NCI-H146 (cell line): Measurements from ENCODE around the gene CALML6.
"Not testable (repeated sequence)": the region's sequence is repeated elsewhere in the genome, so short reads cannot be mapped to it uniquely, and the experiment has no call there.

ENCODE experiments used
- DNase-seq: peaks from one replicate; lab custom pipeline; 2025; lab: John Stamatoyannopoulos, UW

The CALML6 gene

DNA sequence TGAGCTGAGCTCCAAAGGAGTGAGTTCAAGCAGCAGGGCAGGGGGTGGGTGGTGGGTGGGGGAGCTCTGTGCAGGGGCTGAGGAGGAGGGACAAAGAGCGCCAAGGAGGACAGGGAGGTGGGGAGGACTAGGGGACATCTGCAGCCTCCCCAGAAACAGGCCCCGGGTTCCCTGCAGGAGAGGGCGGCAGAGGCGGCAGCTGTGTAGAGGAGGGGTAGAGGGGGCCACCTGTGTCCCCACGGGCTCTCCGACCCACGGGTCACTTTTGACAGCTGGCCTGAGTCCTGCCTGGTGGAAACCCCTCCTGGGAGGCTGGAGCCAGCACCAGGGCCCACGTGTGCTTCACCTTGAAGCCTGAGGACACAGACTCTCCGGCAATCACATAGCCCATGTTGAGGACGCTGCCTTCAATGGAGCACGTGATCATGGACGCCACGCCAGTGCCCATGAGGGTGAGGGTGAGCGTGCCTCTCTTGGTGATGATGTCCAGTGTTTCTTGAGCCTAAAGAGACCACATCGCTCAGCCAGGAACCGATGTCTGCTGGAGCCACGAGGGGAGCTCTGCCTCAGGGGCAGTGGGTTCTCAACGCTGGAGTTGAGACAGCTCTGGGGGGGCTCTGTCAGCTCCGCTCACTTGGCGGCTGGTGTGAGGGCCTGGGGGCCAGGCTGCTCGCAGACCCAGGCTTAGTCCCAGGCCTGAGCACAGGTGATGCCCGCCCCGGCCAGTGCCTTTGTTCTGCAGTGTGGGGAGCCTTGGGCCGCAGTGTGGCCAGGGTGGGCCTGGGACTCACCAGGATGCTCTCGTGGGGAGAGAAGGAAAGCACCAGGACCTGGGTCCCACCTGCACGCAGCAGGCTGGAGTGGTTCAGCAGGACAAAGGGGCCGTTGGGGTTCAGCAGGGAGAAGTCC, 10.6 kb downstream of the CALML6 start:
- DNase-seq, result no peak

DNA sequence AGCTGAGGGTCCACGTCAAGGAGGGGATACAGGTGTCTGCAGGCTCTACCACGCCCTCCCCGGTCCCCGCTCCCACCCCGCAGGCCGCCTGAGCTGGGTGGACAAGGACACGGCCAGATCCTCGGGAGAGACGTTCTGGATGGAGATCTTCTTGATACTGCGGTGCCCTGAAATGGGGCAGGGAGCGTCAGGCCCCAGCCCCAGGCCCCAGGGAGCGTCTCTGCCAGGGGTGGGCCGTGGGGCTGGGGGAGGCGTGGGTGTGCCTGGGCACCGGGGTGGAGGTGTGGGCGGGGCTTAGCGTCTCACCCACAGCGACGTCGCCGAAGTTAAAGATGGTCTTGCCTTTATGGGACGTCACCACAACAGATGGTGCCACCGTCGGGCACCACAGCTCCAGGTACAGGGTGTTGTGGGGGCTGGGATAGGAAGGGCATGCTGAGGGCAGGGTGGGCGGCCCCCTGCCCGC, 11.3 kb downstream of the CALML6 start:
- DNase-seq, result no peak

DNA sequence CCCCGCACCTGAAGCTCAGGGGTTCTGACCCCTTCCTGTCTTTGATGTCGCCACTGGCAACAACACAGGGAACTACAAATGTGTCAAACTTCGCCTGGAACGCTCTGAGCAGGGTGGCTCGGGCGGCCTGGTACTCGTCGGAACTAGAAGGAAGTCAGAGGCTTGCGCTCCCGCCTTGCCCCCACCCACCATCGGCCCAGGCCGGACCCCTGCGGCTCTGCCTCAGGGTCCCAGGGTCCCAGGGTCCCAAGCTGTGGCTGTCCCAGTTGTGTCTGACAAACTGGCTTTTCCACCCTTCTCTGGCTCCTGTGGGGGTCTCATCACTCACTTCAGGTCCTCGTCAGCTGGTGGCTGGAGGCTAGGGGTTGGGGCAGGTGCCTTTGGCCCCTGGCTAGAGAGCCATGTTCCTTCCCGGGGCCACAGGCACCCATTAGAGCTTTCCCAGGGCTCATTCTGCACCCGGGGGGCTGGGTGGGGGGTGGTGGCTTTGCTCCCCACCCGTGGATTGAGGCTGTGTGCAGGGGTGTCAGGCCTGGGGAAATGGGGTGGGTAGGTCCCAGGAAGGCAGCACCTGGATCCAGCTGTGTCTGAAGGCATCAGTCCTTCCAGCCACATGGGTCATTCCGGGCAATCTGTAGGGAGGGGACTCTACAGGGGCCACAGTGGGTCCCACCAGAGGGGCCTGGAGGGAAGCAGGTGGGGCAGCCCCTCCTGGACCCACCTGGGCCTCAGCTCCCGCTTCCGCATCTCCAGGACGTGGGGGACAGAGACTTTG, 12.0 kb downstream of the CALML6 start:
- DNase-seq, result no peak

DNA sequence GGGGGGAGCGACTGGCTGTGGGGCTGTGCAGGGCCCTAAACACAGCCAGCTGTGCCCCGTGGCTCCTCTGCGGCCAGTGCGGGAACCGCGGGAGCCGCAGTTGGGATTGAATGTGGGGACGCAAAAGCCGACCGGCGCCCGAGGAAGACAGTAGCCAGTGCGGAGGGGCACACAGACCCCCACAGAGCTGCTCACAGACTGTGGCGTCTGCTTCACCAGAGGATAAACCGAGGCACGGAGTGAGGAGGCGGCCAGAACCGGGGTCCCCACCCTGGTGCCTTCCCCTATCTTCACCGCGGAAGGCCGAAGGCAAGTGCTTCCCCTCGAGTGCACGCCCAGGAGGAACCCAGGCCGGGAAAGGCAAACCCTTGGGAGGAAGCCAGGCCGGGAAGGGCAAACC, 12.7 kb downstream of the CALML6 start:
- DNase-seq, result no peak

DNA sequence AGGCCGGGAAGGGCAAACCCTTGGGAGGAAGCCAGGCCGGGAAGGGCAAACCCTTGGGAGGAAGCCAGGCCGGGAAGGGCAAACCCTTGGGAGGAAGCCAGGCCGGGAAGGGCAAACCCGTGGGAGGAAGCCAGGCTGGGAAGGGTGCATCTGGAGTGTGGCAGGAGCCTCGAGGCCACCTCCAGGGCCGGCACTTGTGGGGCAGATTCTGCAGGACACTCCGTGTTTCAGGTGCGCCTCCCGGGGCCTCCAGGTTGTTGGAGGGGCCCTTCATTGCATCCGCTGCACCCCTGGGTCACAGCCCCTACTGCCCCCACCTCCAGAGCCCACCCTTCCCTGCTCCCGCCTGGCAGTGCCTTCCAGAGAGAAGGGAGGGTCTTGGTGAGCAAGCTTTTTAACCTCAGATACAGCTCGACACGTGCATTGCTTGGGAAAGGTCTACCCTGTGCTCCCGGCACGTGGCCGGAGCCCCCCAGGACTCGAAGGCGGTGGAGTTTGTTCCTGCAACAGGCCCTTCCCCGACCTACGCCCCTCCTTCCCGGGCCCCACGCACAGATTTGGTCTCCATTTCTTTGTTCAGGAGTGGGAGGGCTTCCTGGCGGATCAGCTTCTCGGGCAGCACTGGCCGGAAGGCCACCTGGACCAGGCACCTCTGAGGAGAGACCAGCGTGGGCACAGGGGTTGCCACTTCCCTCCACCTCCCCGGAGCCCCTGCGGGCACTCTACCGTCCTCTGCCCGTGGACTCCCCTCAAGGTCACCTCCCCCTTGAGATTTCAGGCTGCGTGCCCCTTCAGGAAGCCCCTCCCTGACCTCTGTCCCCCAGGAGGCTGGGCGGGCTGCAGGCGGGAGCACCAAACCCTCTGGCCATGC, 13.4 kb downstream of the CALML6 start:
- DNase-seq, result no peak

DNA sequence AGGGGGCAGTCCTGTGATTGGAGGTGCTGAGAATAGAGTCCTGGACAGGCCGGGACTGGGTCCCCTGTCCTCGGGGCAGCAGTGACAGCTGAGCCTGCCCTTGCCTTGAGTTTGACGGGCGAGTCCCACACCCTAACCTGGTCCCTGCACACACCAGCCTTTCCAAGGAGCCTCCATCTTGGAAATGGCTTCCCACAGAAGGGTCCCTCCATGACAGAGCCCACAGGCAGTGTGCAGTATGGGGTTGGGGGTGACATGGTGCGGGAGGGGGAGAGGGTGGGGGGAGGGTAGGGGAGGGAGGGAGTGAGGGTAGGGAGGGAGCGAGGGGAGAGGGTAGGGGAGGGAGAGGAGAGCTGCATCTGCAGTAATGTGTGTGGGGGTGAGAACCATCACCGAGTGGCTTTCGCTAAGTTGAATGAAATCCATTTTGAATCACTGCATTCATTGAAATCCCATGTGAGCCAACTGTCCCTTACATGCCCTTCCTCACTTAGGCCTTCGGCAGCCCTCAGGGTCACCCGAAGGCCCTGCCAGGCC, 14.1 kb downstream of the CALML6 start:
- no peak for DNase-seq

DNA sequence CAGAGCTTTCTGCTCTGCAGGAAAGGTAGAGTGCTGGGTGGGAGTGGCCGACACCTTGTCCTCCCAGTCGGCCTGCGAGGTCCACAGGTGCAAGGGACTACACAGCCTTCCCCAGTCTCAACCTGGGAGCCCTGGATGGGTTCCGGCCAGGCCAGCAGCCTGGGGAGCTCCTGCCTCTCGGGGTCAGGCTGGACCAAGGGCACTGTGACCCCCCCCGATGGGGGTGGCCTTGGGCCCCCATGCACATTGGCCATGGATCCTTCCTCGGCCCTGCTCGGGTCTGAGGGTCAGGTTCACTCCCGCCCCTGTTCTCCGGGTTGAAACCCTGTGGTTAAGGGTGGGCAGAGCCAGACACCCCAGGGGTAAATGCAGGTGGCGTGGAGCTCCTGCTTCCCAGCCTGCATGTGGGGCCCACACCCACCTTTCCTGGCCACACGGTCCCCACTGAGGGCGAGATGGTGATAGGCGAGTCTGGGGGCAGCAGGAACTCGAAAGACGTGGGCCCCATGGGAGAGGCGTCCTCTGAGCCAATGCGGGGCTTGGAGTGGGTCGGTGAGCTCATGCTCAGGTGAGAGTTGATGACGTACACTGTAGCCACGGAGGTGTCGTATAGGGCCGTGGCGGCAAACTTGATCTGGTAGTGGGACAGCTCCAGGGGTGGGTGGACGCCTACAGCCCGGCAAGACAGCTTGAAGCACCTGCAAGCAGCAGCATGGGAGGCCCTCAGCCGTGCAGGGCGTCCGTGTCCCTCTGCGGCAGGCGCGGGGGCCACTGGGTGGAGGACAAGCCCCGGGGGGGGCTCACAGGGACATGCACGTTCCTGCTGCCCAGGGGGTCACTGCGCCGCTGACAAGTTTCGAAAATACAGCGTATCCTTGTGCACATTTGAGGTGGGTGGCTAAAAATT, 14.8 kb downstream of the CALML6 start:
- DNase-seq, result no peak

DNA sequence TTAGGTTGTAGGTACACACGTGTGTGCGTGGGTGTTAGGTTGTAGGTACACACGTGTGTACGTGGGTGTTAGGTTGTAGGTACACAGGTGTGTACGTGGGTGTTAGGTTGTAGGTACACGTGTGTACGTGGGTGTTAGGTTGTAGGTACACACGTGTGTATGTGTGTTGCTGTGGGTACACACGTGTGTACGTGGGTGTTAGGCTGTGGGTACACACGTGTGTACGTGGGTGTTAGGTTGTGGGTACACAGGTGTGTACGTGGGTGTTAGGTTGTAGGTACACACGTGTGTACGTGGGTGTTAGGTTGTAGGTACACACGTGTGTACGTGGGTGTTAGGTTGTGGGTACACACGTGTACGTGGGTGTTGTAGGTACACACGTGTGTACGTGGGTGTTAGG, 19.8 kb downstream of the CALML6 start:
- DNase-seq, result not testable (repeated sequence)

DNA sequence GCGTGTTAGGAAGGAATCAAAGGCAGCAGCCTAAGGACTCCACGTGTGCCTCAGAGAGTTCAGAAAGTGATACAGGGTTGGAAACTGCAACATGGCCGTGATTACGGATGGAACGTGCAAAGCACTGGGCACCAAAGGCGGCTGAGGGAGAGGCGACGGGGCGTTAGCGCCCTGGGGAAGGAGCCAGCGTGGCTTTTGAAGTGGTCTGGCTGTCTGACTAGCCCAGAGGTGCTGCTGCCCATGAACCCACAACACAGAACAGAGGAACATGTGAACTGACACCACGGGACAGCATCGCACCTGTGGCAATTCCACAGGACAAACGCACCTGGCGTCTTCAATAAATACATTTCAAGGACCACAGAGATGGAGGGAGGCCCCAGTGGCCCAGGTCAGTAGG, 22.0 kb downstream of the CALML6 start:
- no peak for DNase-seq

DNA sequence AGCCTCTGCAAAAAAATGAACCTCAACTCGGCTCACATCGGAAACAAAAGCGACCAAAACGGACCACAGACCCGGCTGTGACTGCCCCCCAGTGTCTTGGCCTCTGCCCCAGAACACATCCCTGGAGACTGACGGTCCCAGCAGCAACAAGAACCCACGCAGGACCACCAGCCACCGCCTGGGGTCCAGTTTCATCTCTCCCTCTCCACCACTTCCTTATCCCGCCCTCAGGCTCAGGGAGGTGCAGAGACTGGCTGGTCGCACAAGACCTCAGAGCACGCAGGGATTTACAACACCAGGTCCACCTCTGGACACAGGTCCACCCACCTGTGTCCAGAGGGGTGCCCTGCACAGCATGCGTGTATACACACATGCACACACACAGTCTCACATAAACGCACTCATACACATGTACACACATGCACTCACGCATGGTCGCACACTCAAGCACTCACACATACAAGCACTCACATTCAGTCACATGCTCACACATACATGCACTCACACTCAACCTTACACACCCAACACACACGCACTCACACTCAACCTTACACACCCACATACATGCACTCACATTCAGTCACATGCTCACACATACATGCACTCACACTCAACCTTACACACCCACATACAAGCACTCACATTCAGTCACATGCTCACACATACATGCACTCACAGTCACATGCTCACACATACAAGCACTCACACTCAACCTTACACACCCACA, 22.7 kb downstream of the CALML6 start:
- no peak for DNase-seq

DNA sequence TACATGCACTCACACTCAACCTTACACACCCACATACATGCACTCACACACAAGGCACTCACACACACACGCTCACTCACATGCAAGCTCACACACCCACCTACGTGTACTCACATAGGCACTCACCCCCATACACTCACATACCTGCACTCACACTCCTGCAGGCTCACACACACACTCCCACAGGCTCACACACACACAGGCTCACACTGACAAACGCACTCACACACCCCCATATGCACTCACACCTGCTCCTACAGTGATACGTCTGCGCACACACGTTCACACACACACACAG, 23.2 kb downstream of the CALML6 start:
- DNase-seq, result no peak

DNA sequence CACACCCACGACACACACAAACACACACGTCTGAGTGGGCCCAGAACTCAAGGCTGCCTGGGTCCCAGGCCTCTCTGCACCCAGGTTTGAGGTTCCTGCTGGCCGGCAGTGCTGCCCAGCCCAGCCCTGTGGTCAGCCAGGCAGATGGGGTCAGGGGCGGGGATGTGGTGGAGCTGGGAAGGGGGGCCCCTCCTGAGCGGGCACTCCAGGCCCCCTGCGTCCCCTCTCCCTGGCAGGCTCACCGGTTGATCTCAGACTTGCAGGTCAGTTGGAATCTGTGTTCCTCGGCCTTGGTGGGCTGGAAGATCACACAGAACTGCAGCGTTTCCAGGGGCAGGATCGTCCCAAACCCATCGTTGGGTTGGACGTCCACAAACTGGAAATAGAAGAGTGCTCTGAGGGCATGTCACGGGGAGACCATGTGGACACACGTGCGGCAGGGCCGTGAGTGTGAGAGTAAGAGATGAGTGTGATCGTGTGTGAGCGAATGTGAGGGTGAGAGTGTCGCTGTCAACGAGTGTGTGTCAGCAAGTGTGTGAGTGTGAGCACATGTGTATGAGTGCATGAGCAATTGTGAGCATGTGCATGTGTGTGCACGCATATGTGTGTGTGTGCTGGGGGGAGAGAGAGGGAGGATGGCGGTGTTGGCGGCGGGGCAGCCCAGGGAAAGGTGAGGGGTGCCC, 23.7 kb downstream of the CALML6 start:
- no peak for DNase-seq

DNA sequence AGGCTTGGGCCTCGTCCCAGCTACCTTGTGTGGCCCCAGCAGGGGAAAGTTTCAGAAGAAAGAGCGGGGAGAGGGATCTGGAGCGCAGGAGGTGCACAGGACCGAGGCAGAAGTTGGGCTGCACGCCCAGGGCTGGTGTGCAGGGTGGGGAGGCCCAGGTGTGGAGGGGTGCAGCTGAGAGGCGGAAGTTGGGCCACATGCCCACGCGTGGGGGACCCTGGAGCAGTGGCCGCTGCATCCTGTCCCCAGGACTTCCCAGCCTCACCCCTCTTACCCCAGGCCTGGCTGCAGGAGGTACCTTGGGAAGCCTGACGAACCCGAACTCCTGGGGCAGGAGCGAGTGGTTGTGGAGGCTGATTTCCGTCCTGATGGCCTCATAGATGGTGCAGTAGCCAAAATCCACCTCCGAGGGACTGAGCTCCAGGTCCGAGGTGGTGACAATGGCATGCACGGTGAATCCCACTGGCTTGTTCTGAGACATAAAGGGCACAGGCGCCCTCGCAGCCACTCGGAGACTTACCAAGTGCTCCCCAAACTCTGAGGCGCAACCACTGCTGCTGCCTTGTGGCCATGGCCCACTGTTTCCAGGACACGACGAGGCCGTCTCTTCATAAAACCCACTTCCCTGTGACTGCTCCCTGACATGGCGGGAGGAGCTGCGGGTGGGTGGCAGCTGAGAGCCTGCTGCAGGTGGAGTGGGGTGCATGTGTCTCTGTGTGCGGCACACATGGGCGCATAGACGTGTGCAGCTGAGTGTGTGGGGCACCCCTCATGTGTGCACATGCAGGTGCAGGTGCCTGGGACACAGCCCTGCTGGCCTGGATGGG, 24.4 kb downstream of the CALML6 start:
- DNase-seq, result no peak

DNA sequence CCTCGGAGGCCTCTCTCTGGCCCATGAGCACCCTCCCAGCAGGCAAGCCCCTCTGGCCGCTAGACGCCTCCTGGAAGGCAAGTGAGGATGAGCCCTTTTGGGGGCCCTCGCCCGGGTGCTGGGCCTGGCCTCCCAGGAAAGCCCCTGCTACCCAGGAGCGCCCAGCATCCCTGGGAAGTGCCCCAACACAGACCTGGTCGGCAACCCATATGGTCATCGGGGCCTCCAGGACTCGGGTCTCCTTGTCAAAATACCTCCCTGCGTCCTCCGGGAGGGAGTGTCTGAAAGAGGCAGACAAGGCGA, 25.0 kb downstream of the CALML6 start:
- DNase-seq, result no peak

DNA sequence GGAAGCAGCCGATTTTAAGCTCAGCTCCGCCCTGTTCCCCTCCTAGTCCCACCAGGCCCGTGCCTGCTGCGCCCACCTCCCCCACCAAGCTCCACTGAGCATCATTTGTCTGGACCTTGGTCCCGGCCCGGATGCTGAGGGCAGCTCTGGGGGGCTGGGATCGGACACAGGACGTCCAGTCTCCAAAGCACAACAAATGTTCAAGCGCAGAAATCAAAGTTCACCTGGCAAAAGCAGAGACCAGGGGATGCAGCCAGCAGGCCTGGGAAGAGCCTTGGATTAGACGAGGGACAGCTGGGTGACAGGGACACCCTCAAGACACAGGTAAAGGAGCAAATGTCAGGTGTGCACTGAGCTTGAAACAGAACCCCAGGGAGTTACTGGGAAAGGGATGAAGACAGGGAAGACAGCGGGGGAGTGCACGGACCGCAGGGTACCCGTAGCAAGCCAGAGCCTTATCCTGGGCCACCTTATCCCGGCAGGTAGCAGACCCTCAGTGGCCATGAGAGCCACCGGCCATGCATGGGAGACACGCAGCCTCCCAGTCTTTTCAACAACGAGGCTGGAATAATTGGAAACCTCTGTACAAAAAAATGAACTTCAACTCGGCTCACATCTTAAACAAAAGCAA, 26.3 kb downstream of the CALML6 start:
- DNase-seq, result no peak

DNA sequence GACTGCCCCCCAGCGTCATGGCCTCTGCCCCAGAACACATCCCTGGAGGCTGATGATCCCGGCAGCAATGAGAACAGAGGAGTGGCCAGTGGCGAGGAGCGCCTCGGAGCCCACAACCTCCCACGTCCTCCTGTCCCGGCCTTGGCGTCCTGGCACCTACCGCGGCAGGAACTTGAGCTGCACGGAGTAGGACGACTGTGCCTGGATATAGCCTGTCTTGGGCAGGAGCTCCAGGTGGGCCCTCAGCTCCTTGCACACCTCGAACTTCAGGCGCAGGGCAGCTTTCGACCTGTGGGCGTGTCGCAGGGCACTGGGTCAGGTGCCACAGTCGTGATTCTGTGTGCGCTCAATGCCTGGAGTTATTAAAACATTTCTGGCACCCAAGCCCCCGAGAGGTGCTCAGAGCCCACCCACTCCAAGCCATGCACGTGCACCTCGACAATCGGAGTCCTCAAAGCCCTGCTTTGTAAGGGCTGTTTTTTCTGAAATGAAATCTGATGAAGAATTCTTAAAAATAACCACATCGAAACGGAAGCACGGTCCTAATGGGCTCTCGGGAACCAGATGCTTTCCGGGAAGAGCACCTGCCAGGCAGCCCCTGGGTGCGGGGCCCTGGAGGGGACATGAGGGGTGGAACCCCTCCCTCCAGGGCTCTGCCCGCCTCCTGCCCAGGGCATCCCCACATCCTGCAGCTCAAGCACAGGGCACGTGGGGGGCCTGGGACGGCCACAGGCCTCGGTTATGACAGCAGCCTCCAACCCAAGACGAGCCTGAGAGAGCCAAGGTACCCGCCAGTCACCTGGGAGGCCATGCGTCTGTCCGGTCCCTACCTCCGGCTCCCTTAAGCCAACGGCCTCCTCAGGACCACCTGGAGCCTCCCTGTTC, 27.1 kb downstream of the CALML6 start:
- DNase-seq, result no peak
